PC-9 (cell line): ENCODE data around the gene RAB33B.

Source experiments
- EZH2 ChIP-seq: fragments of 200-600 bp; sonication (generic); IDR thresholded peaks from 2 replicates; pipeline ENCODE4 v1.8.0; 2017; ENCODE audit warnings: antibody characterized with exemption, low read depth
- TF ChIP-seq, protein P1 (sequence below): fragments of 200-600 bp; sonication (generic); conservative IDR thresholded peaks from 2 replicates; pipeline ENCODE4 v1.6.1; 2017; ENCODE audit warnings: mixed run types, antibody characterized with exemption, mild to moderate bottlenecking, moderate library complexity

DNA sequence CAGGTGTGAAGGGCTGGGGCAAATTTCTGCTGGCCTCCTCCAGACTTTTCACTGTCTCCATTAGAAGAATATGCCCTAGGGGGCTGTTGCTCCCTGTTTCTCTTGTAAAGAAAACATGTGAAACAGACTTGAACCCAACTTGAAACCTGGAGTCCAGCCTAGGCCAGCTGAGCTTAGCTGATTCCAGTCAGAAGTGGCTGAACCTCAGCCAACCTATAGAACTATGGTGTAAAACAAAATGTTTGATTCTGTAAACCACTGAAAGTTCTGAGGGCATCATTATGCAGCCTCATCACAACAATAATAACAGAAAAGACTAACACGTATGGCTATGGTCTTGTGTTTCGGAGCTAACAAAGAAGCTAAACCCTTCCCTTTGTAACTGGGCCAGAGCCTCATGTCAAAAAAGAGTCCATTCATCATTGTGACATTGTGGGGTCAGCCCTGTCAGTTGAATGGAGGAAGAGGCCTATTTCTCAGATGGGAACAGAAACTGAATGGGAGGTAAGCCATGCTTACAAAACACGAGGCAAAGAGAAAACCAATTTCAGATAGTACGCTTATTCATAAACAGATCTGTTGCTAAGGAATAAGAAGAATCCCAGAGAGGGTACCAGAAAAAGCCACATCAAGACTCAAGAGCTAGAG is 68.0 kb downstream of the RAB33B start:
- TF ChIP-seq EZH2, result no peak
- TF ChIP-seq, protein P1, sequence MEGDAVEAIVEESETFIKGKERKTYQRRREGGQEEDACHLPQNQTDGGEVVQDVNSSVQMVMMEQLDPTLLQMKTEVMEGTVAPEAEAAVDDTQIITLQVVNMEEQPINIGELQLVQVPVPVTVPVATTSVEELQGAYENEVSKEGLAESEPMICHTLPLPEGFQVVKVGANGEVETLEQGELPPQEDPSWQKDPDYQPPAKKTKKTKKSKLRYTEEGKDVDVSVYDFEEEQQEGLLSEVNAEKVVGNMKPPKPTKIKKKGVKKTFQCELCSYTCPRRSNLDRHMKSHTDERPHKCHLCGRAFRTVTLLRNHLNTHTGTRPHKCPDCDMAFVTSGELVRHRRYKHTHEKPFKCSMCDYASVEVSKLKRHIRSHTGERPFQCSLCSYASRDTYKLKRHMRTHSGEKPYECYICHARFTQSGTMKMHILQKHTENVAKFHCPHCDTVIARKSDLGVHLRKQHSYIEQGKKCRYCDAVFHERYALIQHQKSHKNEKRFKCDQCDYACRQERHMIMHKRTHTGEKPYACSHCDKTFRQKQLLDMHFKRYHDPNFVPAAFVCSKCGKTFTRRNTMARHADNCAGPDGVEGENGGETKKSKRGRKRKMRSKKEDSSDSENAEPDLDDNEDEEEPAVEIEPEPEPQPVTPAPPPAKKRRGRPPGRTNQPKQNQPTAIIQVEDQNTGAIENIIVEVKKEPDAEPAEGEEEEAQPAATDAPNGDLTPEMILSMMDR, result no peak
